Activated T-cell treated with anti-CD3 and anti-CD28 coated beads, Interleukin-2, amount 50 U/mL, for 72 hours (primary cell): ENCODE results near the gene ORAI3. TPM values are rescaled to one million over a fixed set of nuclear protein-coding genes. Genes with fewer than 3 reads are reported as not detected.

ENCODE experiments used
- ATAC-seq, 2 donors: fragments of 150-1000 bp; cut with Tn5 transposase; replicated peaks in 1 of 2; 2 replicates each; pipeline ENCODE4 v1.10.0; 2021; ENCODE audit warnings: moderate library complexity in 2 of 2, mild to moderate bottlenecking in 1 of 2
- DNase-seq, 2 donors: peaks; one replicate each; pipeline ENCODE4 v3.0.0; 2021 to 2022; ENCODE audit warnings: mixed read lengths in 1 of 2
- H3K27ac Mint-ChIP-seq: one replicate; pipeline ENCODE4 v1.8.0; 2022; ENCODE audit warnings: mild to moderate bottlenecking, moderate library complexity, mixed read lengths
- H3K27me3 Mint-ChIP-seq: one replicate; pipeline ENCODE4 v1.8.0; 2022; ENCODE audit warnings: low read depth, mixed read lengths
- H3K36me3 Mint-ChIP-seq, 2 donors: one replicate each; pipeline ENCODE4 v1.8.0; 2022; ENCODE audit warnings: mixed read lengths in 2 of 2, mild to moderate bottlenecking in 1 of 2; ENCODE audit not compliant: insufficient read depth in 2 of 2
- H3K4me1 Mint-ChIP-seq: one replicate; pipeline ENCODE4 v1.8.0; 2022; ENCODE audit warnings: low read depth, mixed read lengths
- H3K4me3 Mint-ChIP-seq, 2 donors: one replicate each; pipeline ENCODE4 v1.8.0; 2022; ENCODE audit warnings: mild to moderate bottlenecking in 2 of 2, mixed read lengths in 2 of 2, moderate library complexity in 2 of 2
- H3K9me3 Mint-ChIP-seq, 2 donors: one replicate each; pipeline ENCODE4 v1.8.0; 2022; ENCODE audit warnings: mixed read lengths in 2 of 2
- total RNA-seq, 2 donors: library from RNA; stranded (reverse); gene quantifications; one replicate each; pipeline ENCODE4 v1.2.3, GENCODE V29; 2022

Gene ORAI3
- total RNA-seq, 2 donors from 2014 or later: 13.6 to 15.6 TPM

DNA sequence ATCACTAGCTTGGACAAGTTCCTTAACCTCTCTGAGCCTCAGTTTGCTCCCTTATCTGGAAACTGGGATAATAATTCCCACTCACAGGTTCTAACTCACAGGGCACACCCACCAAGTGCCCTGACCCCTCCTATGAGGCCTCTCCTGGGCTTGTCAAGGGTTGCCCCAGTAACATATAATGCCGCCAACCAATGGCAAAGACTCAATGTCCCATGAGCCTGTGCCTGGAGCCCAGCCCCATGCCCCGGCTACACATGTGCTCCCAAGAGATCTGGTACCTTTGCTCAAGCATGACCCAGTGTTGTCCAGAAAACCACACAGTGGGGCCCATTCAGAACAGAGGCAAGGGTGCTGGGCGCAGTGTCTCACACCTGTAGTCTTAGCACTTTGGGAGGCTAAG lies 34.0 kb upstream of the ORAI3 start:
- no peaks in the 10 kb centered on the region for H3K9me3 Mint-ChIP-seq
- H3K27me3 Mint-ChIP-seq: no peaks in the 10 kb centered on the region
- no peak for DNase-seq
- ATAC-seq: no peak
- H3K27ac Mint-ChIP-seq: no peak overlapping the region
- no peaks in the 10 kb centered on the region for H3K36me3 Mint-ChIP-seq
- no peaks in the 10 kb centered on the region for H3K4me1 Mint-ChIP-seq
- H3K4me3 Mint-ChIP-seq: no peak overlapping the region

DNA sequence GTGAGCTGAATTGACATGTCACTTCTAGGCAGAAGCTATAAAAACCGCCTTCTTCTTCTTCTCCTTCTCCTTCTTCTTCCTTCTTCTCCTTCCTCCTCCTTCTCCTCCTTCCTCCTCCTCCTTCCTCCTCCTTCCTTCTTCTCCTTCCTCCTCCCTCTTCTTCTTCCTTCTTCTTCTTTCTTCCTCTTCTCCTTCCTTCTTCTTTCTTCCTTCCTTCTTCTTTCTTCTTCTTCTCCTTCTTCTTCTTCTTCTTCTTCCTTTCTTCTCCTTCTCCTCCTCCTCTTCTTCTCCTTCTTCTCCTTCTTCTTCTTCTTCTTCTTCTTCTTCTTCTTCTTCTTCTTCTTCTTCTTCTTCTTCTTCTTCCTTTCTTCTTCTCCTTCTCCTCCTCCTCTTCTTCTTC lies 30.3 kb upstream of the ORAI3 start:
- Mint-ChIP-seq H3K36me3 (no peaks in the 10 kb centered on the region), H3K27me3 (no peaks in the 10 kb centered on the region), H3K9me3 (no peaks in the 10 kb centered on the region), H3K4me3 (no peak overlapping the region), H3K4me1 (peaks cover 13% of the 10 kb centered on the region), H3K27ac (peak overlapping the region; percentile 12)
- no peak for DNase-seq
- no peak for ATAC-seq

DNA sequence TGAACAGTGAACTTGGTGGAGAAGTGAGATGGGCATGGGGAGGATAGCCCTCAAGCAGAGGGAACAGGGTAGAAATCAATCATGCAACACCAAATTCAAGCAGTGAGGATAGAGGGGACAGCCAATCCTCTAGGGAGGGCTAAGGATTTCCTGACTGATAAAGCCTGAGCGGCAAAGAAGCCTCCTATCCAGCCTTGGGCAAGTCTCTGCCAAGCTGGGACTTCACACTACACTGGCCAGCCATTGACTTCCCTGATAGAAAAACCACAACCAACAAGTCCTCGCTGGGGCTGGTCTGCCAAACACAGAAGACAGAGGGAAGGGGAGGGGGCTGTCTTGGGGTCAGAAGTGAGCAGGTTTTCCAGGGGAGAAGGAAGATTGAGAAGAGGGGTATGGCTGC lies 28.0 kb upstream of the ORAI3 start:
- ATAC-seq (no peak), DNase-seq (no peak)
- peaks cover 22% of the 10 kb centered on the region for H3K4me1 Mint-ChIP-seq
- peak overlapping the region; percentile 32 to 99 for H3K4me3 Mint-ChIP-seq
- no peak overlapping the region for H3K27ac Mint-ChIP-seq
- no peaks in the 10 kb centered on the region for H3K9me3 Mint-ChIP-seq
- no peaks in the 10 kb centered on the region for H3K27me3 Mint-ChIP-seq
- H3K36me3 Mint-ChIP-seq: no peaks in the 10 kb centered on the region

DNA sequence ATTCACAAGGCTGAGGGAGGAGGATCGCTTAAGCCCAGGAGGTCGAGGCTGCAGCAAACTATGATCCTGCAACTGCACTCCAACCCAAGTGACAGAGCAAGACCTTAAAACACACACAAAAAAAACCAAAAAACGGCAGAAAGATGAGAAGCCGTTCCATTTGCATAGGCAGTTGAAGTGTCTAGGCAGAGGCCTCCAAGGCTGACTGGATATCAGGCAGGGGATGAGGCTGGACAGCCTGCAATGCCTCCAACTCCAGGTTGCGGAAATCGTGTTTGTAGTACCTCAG lies 27.5 kb upstream of the ORAI3 start:
- Mint-ChIP-seq H3K27ac (peak overlapping the region; percentile 92), H3K4me1 (peaks cover 22% of the 10 kb centered on the region), H3K36me3 (no peaks in the 10 kb centered on the region), H3K9me3 (no peaks in the 10 kb centered on the region), H3K4me3 (peak overlapping the region; percentile 96 to 99), H3K27me3 (no peaks in the 10 kb centered on the region)
- DNase-seq (no peak), ATAC-seq (no peak)

DNA sequence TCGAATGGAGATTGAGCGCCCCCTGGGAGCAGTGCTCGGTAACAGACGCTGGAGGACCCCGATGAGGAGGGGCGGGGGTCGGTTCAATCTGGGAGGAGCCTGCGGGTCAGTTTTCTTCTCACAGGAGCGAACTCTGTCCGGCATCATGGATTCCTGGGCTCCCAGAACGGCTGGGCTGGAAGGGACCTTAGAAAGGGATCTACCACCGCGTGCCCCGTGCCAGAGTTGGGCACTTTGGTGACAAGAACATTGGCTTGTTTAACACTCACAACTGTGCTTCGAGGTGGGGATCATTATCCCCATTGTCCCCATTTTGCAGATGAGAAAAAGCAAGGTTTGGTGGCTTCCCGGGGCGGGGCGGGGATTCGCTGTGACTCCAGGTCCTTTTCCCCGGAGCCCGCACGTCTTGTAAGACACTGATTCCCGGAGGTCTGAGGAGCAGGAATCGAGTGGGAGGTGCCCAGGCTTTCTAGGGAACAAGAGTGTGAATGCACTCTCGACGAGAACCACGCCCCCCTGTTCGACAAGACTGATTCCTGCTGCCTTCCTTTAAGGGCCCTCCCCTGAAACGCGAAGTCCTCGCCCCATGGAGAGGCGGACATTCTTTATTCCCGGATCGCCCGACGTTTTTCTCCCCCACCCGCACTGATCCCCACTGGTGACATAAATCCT lies 27.0 kb upstream of the ORAI3 start:
- Mint-ChIP-seq H3K4me3 (peak overlapping the region; percentile 96 to 99), H3K9me3 (no peaks in the 10 kb centered on the region), H3K27me3 (no peaks in the 10 kb centered on the region), H3K4me1 (peaks cover 22% of the 10 kb centered on the region), H3K36me3 (no peaks in the 10 kb centered on the region), H3K27ac (peak overlapping the region; percentile 98)
- DNase-seq (peak; percentile 90 to 92), ATAC-seq (peak; percentile 1 to 10)

DNA sequence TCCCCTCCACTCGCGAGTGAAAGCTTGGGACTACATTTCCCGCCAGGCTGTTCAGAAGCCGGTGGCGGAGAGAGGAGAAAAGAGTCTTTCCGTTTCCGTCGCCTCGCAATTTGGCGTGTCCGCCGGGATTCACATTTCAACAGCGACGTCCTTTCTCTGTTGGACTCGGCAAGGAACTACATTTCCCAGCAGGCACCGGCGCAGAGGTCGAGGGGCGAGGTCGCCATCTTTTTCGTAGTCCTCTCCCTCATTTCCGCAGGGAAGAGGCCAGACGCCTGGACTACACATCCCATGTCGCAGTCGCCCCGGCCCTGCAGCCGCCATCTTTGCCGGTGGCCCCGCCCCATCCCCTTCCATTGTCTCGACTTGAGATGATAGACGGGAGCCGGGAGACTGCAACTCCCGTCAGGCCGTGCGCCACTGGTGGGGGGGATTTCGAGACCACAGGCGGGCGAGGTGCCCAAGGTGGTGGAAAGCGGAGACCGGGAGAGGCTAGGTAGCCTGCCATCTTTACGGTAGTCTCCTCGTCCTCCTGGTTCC lies 26.4 kb upstream of the ORAI3 start:
- no peaks in the 10 kb centered on the region for H3K27me3 Mint-ChIP-seq
- peaks cover 22% of the 10 kb centered on the region for H3K4me1 Mint-ChIP-seq
- peak overlapping the region; percentile 98 for H3K27ac Mint-ChIP-seq
- H3K9me3 Mint-ChIP-seq: no peaks in the 10 kb centered on the region
- peak overlapping the region; percentile 96 to 99 for H3K4me3 Mint-ChIP-seq
- peak; percentile 99 to 100 for DNase-seq
- ATAC-seq: peak; percentile 80 to 82
- no peaks in the 10 kb centered on the region for H3K36me3 Mint-ChIP-seq

DNA sequence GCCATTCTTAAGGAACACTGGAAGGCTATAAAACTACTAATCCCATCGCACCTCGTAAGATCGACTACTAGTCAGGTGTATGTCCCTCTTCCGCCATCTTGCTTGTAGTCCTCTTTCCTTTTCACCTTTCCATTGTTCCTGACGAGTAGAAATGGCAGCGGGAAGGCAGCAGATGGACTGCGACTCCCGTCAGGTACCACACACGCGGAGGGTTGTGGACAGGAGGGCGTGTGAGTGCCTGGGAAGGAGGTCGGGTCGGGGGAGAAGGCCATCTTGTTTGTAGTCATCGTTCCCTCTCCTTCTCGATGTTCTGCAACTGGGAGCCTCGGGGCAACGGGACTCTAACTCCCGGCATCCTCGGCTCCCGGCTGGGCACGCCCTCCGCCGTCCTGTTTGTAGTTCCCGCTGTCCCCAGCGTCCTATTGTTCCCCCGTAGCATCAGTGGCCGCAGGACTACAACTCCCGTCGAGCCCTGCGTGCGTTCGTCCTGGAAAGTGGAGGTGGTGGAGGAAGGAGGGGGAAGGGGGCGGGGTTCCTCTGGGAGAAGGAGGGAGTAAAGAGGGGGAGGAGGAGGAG lies 25.8 kb upstream of the ORAI3 start:
- DNase-seq (peak; percentile 96 to 97), ATAC-seq (peak; percentile 82 to 83)
- Mint-ChIP-seq H3K9me3 (no peaks in the 10 kb centered on the region), H3K4me1 (peaks cover 22% of the 10 kb centered on the region), H3K36me3 (no peaks in the 10 kb centered on the region), H3K27ac (peak overlapping the region; percentile 98), H3K4me3 (peak overlapping the region; percentile 96 to 99), H3K27me3 (no peaks in the 10 kb centered on the region)

DNA sequence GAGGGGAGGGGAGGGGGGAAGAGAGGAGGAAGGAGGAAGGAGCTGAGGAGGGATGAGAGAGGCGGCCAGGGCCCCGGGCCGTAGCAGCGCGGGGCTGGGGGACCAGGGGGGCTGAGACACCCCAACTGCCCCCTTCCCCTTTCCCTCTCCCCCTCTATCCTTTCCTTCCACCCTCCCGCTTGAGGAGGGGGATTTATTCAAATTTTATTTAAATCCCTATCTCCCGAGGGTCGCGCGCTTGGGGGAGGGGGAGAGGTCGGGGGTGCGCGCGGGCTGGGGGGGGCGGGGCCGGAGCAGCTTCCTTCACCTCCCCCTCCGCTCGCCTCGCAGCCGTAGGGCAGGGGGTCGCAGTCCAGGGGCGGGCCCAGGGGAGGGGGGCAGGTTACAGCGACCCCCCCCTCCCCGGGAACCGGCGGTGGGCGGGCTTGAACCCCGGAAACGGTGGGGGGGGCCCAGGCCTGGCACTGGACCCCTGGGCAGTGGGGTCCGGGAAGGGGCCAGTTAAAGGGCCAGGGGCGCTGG lies 25.3 kb upstream of the ORAI3 start, which contains the start of gene FBXL19:
FBXL19 (plus strand) TSS at position 19 of the 522 bp plus-strand sequence. CDS start 2,183 bp downstream, outside the sequence.
- H3K27ac Mint-ChIP-seq: peak within 1 kb of the TSS; percentile 98
- no peak for ATAC-seq

DNA sequence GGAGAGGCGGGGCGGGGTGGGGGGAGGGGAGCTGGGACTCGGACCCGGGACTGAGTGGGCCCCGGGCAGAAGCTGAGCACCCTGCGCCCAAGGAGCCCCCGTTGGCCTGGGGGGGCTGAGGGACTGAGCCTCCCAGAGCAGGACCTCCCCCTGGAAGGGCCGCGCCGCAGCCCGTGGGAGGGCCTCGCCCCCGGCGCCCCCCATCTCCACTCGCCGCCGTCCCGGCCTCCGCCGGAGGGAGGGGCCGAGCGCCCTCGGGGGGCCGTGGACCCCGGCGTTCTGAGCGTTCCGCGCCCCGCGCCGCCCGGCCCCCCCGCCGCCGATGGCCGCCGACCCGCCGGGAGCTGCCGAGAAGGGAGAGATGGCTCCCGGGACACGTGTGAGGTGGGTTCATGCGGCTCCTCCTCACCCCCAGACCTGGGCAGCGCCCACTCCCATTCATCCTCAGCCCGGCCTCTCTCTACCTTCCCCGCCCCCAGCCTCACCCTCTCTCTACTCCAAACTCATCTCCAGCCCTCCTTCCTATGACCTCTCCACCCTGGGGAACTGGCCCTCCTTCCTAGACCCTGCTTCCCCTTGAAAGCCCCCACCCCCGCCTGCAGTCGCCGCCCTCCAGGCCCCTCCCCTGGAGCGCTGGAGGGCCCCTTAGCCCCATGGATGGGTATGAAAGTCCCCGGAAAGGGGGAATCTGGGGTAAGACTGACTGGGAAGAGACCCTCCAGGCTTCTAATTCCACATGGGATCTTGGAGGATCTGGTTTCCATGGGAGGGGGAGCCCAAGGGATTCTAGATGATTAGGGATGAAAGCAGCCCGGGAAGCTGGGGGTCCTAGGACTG lies 24.6 kb upstream of the ORAI3 start:
- Mint-ChIP-seq H3K36me3 (no peaks in the 10 kb centered on the region), H3K27me3 (no peaks in the 10 kb centered on the region), H3K4me1 (peaks cover 22% of the 10 kb centered on the region), H3K4me3 (peak overlapping the region; percentile 79 to 82), H3K27ac (peak overlapping the region; percentile 52), H3K9me3 (no peaks in the 10 kb centered on the region)
- DNase-seq (peak in 1 of 2 donors; percentile 29), ATAC-seq (no peak)

More for the DNA sequence above, 25.3 kb upstream of the ORAI3 start, which contains the start of gene FBXL19:
- Mint-ChIP-seq H3K36me3 (no peaks in the 10 kb centered on the region), H3K4me3 (peak within 1 kb of the TSS; percentile 96 to 99), H3K27me3 (no peaks in the 10 kb centered on the region), H3K4me1 (peaks cover 22% of the 10 kb centered on the region), H3K9me3 (no peaks in the 10 kb centered on the region)
- DNase-seq: peak in 1 of 2 donors; percentile 17

DNA sequence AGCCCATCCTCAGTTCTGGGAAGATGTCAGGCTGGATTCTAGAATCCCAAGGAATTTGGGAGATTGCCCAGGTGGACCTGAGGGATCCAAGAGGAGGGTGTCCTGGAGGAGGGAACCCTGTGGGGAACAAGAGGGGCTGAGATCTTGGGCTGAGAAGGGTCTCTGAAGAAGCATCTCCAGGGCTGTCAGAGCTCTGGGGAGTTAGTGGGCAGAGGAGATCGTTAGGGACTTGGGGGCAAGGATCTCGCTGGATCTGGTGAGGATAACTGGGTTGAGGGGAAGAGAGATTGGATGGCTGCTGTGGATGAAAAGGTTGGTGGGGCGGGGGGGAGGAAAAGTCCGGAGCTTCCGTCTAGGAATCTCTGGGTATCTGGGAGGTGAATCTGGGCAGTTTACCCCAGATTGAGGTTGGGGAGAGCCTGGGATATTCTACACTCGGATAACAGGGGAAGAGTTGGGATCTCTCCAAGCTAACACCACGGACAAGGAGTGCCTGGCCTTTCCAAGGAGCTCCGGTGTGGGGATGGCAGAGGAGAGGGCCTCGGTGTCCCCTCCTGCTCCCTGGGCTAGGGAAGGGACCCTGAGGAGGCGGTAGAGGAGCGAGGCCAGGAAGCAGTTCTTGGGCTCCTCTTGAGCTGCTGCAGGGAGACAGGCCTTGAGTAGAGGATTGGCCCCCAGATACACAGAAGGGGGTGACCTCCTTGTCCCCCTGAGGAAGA lies 23.8 kb upstream of the ORAI3 start:
- Mint-ChIP-seq H3K27ac (peak overlapping the region; percentile 52), H3K27me3 (no peaks in the 10 kb centered on the region), H3K36me3 (no peaks in the 10 kb centered on the region), H3K4me3 (peak overlapping the region; percentile 79 to 82), H3K9me3 (no peaks in the 10 kb centered on the region), H3K4me1 (peaks cover 22% of the 10 kb centered on the region)
- no peak for DNase-seq
- ATAC-seq: no peak

DNA sequence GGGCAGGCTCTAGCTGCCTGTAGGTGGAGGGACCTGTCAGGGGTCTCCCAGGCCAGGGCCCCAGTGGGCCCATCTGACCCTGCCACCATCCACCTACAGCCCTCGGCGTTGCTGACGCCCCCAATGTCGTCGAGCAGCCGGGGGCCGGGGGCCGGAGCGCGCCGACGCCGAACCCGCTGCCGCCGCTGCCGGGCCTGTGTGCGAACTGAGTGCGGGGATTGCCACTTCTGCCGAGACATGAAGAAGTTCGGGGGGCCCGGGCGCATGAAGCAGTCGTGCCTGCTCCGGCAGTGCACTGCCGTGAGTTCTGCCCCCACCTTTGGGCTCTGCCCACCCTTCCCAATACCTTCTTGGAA lies 23.3 kb upstream of the ORAI3 start:
- no peak overlapping the region for H3K27ac Mint-ChIP-seq
- ATAC-seq: no peak
- H3K27me3 Mint-ChIP-seq: no peaks in the 10 kb centered on the region
- H3K36me3 Mint-ChIP-seq: no peaks in the 10 kb centered on the region
- no peaks in the 10 kb centered on the region for H3K9me3 Mint-ChIP-seq
- H3K4me3 Mint-ChIP-seq: no peak overlapping the region
- no peak for DNase-seq
- peaks cover 22% of the 10 kb centered on the region for H3K4me1 Mint-ChIP-seq

DNA sequence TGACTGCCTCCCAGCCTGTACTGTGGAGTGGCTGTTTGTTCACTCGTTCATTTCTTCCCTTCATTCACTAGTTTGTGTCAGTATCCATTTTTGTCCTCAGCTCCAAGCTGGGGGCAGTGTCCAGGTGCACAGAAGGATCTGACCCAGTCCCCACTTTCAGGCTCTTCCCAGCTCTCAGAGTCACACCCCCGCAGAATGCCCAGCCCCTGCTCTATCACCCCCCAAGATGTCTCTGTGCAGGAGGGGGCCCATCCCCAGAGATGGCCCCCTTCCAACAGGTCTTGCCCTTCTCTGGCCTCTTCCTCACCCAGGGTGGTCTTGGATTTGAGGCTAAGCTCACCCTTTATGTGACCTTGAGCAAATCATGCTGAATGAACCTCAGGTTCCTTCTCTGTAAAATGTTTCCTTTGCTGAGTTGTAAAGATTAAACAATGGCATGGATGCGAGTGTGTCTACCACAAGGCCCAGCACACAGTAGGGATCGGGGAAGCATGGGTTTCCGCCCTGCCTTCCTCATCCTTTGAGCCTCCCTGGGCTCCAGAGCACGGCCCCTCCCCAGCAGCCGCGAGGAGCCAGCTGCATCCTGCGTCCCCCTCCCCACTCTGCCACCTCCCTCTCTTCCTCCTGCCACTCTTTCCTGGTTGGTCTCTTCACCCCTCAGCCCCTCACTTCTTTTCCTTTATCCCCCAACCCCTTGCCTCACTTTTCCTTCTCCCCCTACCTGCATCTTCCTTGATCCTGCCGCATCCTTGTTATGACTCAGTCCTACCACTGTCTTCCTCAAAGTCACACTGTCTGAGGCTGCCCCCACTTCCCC lies 22.7 kb upstream of the ORAI3 start:
- Mint-ChIP-seq H3K36me3 (peaks cover 0 to 2% of the 10 kb centered on the region in 2 donors), H3K4me1 (peaks cover 17% of the 10 kb centered on the region), H3K27ac (no peak overlapping the region), H3K9me3 (no peaks in the 10 kb centered on the region), H3K4me3 (peak overlapping the region; percentile 6 to 27), H3K27me3 (no peaks in the 10 kb centered on the region)
- DNase-seq: no peak
- no peak for ATAC-seq
